Measurements from ENCODE around the gene NMB.

- TF ChIP-seq CTCF (IDR thresholded peaks at IDR 0.05) (no peak), FOSL2 (IDR thresholded peaks at IDR 0.05; ENCODE audit: borderline replicate concordance, low read depth) (no peak), RXRA (IDR thresholded peaks at IDR 0.05; ENCODE audit: borderline replicate concordance, low read depth) (no peak), RFX5 (IDR thresholded peaks at IDR 0.05; ENCODE audit: low read length) (no peak), POLR2AphosphoS5 (IDR thresholded peaks at IDR 0.05; ENCODE audit: low read depth, low read length) (no peak), SMC3 (IDR thresholded peaks at IDR 0.05; ENCODE audit: low read depth, low read length) (no peak), USF2 (IDR thresholded peaks at IDR 0.05; ENCODE audit: borderline replicate concordance, low read depth, low read length) (no peak), RAD21 (IDR thresholded peaks at IDR 0.05; ENCODE audit: low read length) (no peak)
These were observed 38.8 kb upstream of the NMB start for GRCh38 chr15:84696757-84697156.

Measured in SK-N-SH (cell line).